Endothelial cell of umbilical vein (primary cell): ENCODE results near the gene CXCL6. TPM values are rescaled to one million over a fixed set of nuclear protein-coding genes. Genes with fewer than 3 reads are reported as not detected.
A peak's percentile ranks its signal among the peaks of the same experiment; 100 is the strongest.

ENCODE experiments used
- BruUV-seq: library from RNA; stranded (reverse); fragments of 400-500 nt; replicated peaks from 2 replicates; lab custom pipeline; 2021; lab: Mats Ljungman, UMichigan
- CTCF ChIA-PET: fragments of 300-600, 350-600 bp; sonication (Branson Sonifier 250); formaldehyde crosslinking; loops from one replicate; lab custom pipeline; 2021; ENCODE audit warnings: antibody characterized with exemption, inconsistent platforms; lab: Charles Lee
- POLR2A ChIA-PET: fragments of 300-600, 350-600 bp; sonication (Branson Sonifier 250); formaldehyde crosslinking; loops from one replicate; lab custom pipeline; 2021; ENCODE audit warnings: antibody characterized with exemption, inconsistent platforms; lab: Charles Lee
- DNase-seq: peaks from one replicate; pipeline ENCODE4 v3.0.0-alpha.2; 2011; ENCODE audit warnings: low read depth, low spot score
- FAIRE-seq: peaks from 2 replicates; lab custom pipeline; 2011; peaks lifted over from hg19 to GRCh38; lab: Jason Lieb, UNC
- H2AFZ ChIP-seq: 2 replicates; pipeline ENCODE4 v1.6.0; 2012; ENCODE audit warnings: low read depth, low read length, control low read depth, inconsistent platforms
- H3K27ac ChIP-seq: 2 replicates; pipeline ENCODE4 v1.5.1; 2011; ENCODE audit warnings: low read depth, mild to moderate bottlenecking, control low read depth, low read length, moderate library complexity; ENCODE audit not compliant: insufficient read depth
- H3K27me3 ChIP-seq, 2 experiments: 2 replicates each; pipeline versions ENCODE4 v1.6.0 to v1.6.1; 2011; ENCODE audit warnings: low read length in 2 of 2, mixed read lengths in 1 of 2; ENCODE audit not compliant: control insufficient read depth in 2 of 2, insufficient read depth in 2 of 2
- H3K36me3 ChIP-seq, 2 experiments: 2 replicates in 1 of 2; 3 replicates in 1 of 2; pipeline ENCODE4 v1.5.1; 2011; ENCODE audit warnings: low read length in 2 of 2, mild to moderate bottlenecking in 1 of 2, moderate library complexity in 1 of 2; ENCODE audit not compliant: control insufficient read depth in 2 of 2, insufficient read depth in 2 of 2; ENCODE audit errors: extremely low read depth in 1 of 2
- H3K4me1 ChIP-seq: 3 replicates; pipeline ENCODE4 v1.5.1; 2011; ENCODE audit warnings: mild to moderate bottlenecking, low read length; ENCODE audit not compliant: control insufficient read depth, insufficient read depth; ENCODE audit errors: extremely low read depth
- H3K4me2 ChIP-seq: 2 replicates; pipeline ENCODE4 v1.6.1; 2011; ENCODE audit warnings: low read length, control low read depth, mixed read lengths; ENCODE audit not compliant: insufficient read depth
- H3K4me3 ChIP-seq, 3 experiments: fragments of 200-600 bp in 1 of 3; sonication (generic), shearing (Covaris generic) in 1 of 3; replicated peaks in 1 of 3; 2 replicates each; pipeline ENCODE4 v1.5.1; 2011 to 2016; ENCODE audit warnings: control low read depth in 3 of 3, low read length in 3 of 3, mild to moderate bottlenecking in 2 of 3, inconsistent platforms in 1 of 3, low read depth in 1 of 3, moderate library complexity in 1 of 3; ENCODE audit not compliant: insufficient read depth in 1 of 3
- H3K79me2 ChIP-seq: 2 replicates; pipeline ENCODE4 v1.6.0; 2012; ENCODE audit warnings: low read length, inconsistent platforms; ENCODE audit not compliant: control insufficient read depth, insufficient read depth
- H3K9ac ChIP-seq: replicated peaks from 2 replicates; pipeline ENCODE3; 2011; ENCODE audit warnings: low read length, control low read depth; ENCODE audit not compliant: insufficient read depth; ENCODE audit errors: extremely low read depth
- H3K9me1 ChIP-seq: replicated peaks from 3 replicates; pipeline ENCODE4 v1.6.0; 2011; ENCODE audit warnings: mild to moderate bottlenecking, low read length; ENCODE audit not compliant: control insufficient read depth, insufficient read depth; ENCODE audit errors: extremely low read depth
- H3K9me3 ChIP-seq: replicated peaks from 2 replicates; pipeline ENCODE4 v1.5.1; 2012; ENCODE audit warnings: low read length, inconsistent platforms; ENCODE audit not compliant: control insufficient read depth, insufficient read depth
- H4K20me1 ChIP-seq: replicated peaks from 2 replicates; pipeline ENCODE3; 2011; ENCODE audit warnings: mild to moderate bottlenecking, low read length; ENCODE audit not compliant: control insufficient read depth, insufficient read depth; ENCODE audit errors: extremely low read depth
- EZH2 ChIP-seq: IDR thresholded peaks from 2 replicates; pipeline ENCODE4 v1.6.1; 2012; ENCODE audit warnings: borderline replicate concordance, low read depth, mild to moderate bottlenecking, moderate library complexity, low read length, inconsistent platforms; ENCODE audit not compliant: severe bottlenecking
- FOS ChIP-seq: IDR thresholded peaks from 2 replicates; pipeline ENCODE4 v1.6.1; 2011; ENCODE audit warnings: mild to moderate bottlenecking, low read length, moderate library complexity, borderline replicate concordance; ENCODE audit not compliant: insufficient read depth
- GATA2 ChIP-seq: IDR thresholded peaks from 2 replicates; pipeline ENCODE4 v1.7.0; 2011; ENCODE audit warnings: low read depth, mild to moderate bottlenecking, moderate library complexity, mixed read lengths, low read length; ENCODE audit not compliant: insufficient read length, insufficient read depth
- JUN ChIP-seq: IDR thresholded peaks from 2 replicates; pipeline ENCODE4 v1.6.1; 2011; ENCODE audit warnings: borderline replicate concordance, low read depth; ENCODE audit not compliant: insufficient read length, insufficient read depth
- MYC ChIP-seq: IDR thresholded peaks from one replicate; pipeline ENCODE4 v1.6.1; 2011; ENCODE audit warnings: mild to moderate bottlenecking, low read depth, low read length
- POLR2A ChIP-seq: IDR thresholded peaks from 2 replicates; pipeline ENCODE4 v1.6.1; 2012; ENCODE audit warnings: low read depth, mild to moderate bottlenecking, control low read depth, low read length
- POLR2AphosphoS5 ChIP-seq: IDR thresholded peaks from 2 replicates; pipeline ENCODE4 v1.6.1; 2012; ENCODE audit warnings: low read depth, mild to moderate bottlenecking, control low read depth, low read length, moderate library complexity; ENCODE audit not compliant: insufficient read depth
- dilution Hi-C: fragments of 300-500 bp; cut with MboI; formaldehyde crosslinking; loops from one replicate; pipeline ENCODE4 v1.15.0; 2019; ENCODE audit warnings: low sequenced_read_pairs; ENCODE audit not compliant: extremely low pct_ligation_motif_present
- intact Hi-C: fragments of 100-400 bp; cut with micrococcal nuclease; formaldehyde crosslinking; loops from one replicate; pipeline ENCODE4 v1.10.0; 2022
- polyA plus RNA-seq, 4 experiments: library from polyadenylated mRNA; depleted of rRNA in 3 of 4; stranded (reverse) in 3 of 4; unstranded in 1 of 4; fragments of >200 nt; gene quantifications; 2 replicates each; pipeline versions ENCODE4 v1.2.1 to v1.2.3, GENCODE V29; 2011 to 2012; ENCODE audit warnings: missing spikeins in 1 of 4
- total RNA-seq: library from RNA; stranded (reverse); gene quantifications from 2 replicates; pipeline ENCODE4 v1.2.3, GENCODE V29; 2021
- TF ChIP-seq, protein P1 (sequence below): IDR thresholded peaks from 2 replicates; pipeline ENCODE4 v1.6.1; 2011; ENCODE audit not compliant: insufficient read depth, insufficient read length
- TF ChIP-seq, protein P2 (sequence below), 2 donors: IDR thresholded peaks; 1 replicate in 1 of 2; 2 replicates in 1 of 2; pipeline ENCODE4 v1.5.1; 2011; ENCODE audit warnings: low read length in 2 of 2, mild to moderate bottlenecking in 2 of 2, moderate library complexity in 2 of 2, control low read depth in 1 of 2, inconsistent platforms in 1 of 2, low read depth in 1 of 2; ENCODE audit not compliant: insufficient read depth in 1 of 2; ENCODE audit errors: extremely low read depth in 1 of 2

CXCL6 gene
- total and polyA plus RNA-seq, 2 donors (not counting 3 experiments of a cell fraction or from before 2014, with no cell fraction given): 0.81 to 1.2 TPM

DNA sequence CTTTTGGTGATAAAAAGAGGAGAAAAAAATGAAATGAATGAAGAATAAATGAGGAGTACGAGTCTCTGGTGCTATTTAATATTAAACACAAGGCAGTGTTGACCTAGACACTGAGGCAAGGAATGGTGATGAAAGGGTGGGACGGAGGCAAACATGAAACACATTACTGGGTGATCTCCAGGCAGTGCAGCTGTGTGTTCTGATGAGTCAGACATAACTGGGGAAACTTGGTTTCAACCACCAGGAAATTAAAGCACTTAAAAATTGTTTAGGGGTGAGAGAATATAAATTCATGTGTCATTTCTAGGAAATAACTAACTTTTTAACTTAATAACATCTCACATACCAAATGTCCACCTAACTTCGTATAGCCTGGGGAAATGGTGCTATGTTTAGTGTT, 19.7 kb upstream of the CXCL6 start:
- Histone ChIP-seq H3K9ac (no peak overlapping the region), H3K27me3 (no peaks in the 10 kb centered on the region), H4K20me1 (no peaks in the 10 kb centered on the region), H2AFZ (peak overlapping the region; percentile 39), H3K9me3 (no peaks in the 10 kb centered on the region), H3K79me2 (no peaks in the 10 kb centered on the region), H3K4me1 (peaks cover 18% of the 10 kb centered on the region), H3K9me1 (no peaks in the 10 kb centered on the region), H3K36me3 (no peaks in the 10 kb centered on the region), H3K4me3 (no peak overlapping the region), H3K27ac (peak overlapping the region; percentile 44), H3K4me2 (peak overlapping the region; percentile 28)
- TF ChIP-seq, protein P1, sequence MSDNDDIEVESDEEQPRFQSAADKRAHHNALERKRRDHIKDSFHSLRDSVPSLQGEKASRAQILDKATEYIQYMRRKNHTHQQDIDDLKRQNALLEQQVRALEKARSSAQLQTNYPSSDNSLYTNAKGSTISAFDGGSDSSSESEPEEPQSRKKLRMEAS: no peak
- TF ChIP-seq, protein P2, sequence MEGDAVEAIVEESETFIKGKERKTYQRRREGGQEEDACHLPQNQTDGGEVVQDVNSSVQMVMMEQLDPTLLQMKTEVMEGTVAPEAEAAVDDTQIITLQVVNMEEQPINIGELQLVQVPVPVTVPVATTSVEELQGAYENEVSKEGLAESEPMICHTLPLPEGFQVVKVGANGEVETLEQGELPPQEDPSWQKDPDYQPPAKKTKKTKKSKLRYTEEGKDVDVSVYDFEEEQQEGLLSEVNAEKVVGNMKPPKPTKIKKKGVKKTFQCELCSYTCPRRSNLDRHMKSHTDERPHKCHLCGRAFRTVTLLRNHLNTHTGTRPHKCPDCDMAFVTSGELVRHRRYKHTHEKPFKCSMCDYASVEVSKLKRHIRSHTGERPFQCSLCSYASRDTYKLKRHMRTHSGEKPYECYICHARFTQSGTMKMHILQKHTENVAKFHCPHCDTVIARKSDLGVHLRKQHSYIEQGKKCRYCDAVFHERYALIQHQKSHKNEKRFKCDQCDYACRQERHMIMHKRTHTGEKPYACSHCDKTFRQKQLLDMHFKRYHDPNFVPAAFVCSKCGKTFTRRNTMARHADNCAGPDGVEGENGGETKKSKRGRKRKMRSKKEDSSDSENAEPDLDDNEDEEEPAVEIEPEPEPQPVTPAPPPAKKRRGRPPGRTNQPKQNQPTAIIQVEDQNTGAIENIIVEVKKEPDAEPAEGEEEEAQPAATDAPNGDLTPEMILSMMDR (IDR thresholded peaks at IDR 0.05; ENCODE audit: extremely low read depth in 1 of 2, insufficient read depth in 1 of 2, low read depth in 1 of 2, low read length in 2 of 2): no peak
- TF ChIP-seq JUN (peak; percentile 73), EZH2 (no peak), FOS (peak; percentile 89), MYC (no peak), POLR2A (no peak), POLR2AphosphoS5 (peak; percentile 31), GATA2 (no peak)
- intact Hi-C loops (loop anchor here (2.0 kb wide), 1 partner anchor 40 kb away; no protein-coding TSS in a partner anchor), dilution Hi-C loops (no loop called here)
- no TSS peak for BruUV-seq
- peak; percentile 88 for FAIRE-seq
- CTCF ChIA-PET: interaction anchor here (1.0 to 1.9 kb wide), 2 partner anchors 27 to 53 kb away, joined by 3 to 4 read pairs; no protein-coding TSS in a partner anchor
- DNase-seq: peak; percentile 79
- POLR2A ChIA-PET: no interaction called here
